GM23338 (cell line): ENCODE measurements around the gene SDR42E2.

Experiments used
- CREB1 ChIP-seq: fragments of 250-450 bp; sonication (Bioruptor Pico); IDR thresholded peaks from 2 replicates; pipeline ENCODE4 v1.5.0; 2020; ENCODE audit warnings: low read depth, mild to moderate bottlenecking, moderate library complexity
- ETS1 ChIP-seq: IDR thresholded peaks from 2 replicates; pipeline ENCODE4 v1.6.1; 2016; ENCODE audit warnings: antibody characterized with exemption
- EZH2 ChIP-seq: fragments of 200-600 bp; sonication (generic); IDR thresholded peaks from one replicate; pipeline ENCODE4 v1.8.0; 2017; ENCODE audit warnings: antibody characterized with exemption, mild to moderate bottlenecking, low read depth; ENCODE audit not compliant: unreplicated experiment
- EZH2phosphoT487 ChIP-seq: fragments of 200-600 bp; sonication (generic); IDR thresholded peaks from one replicate; pipeline ENCODE4 v1.8.1; 2018; ENCODE audit warnings: antibody characterized with exemption; ENCODE audit not compliant: unreplicated experiment
- JUNB ChIP-seq: IDR thresholded peaks from one replicate; pipeline ENCODE4 v1.6.1; 2016; ENCODE audit warnings: antibody characterized with exemption; ENCODE audit not compliant: unreplicated experiment
- NANOG ChIP-seq: IDR thresholded peaks from 2 replicates; pipeline ENCODE4 v1.6.1; 2016; ENCODE audit warnings: antibody characterized with exemption, borderline replicate concordance
- POLR2AphosphoS5 ChIP-seq: IDR thresholded peaks from 2 replicates; pipeline ENCODE4 v1.6.1; 2016; ENCODE audit warnings: antibody characterized with exemption, low read depth
- STAT1 ChIP-seq: IDR thresholded peaks from one replicate; pipeline ENCODE4 v1.6.1; 2016; ENCODE audit warnings: antibody characterized with exemption; ENCODE audit not compliant: unreplicated experiment
- ZNF331 ChIP-seq: fragments of 250-450 bp; sonication (Bioruptor Pico); IDR thresholded peaks from 2 replicates; pipeline ENCODE4 v1.5.0; 2020; ENCODE audit warnings: low read depth, mild to moderate bottlenecking, moderate library complexity
- TF ChIP-seq, protein P1 (sequence below): IDR thresholded peaks from one replicate; pipeline ENCODE4 v1.6.1; 2018; ENCODE audit warnings: antibody characterized with exemption; ENCODE audit not compliant: unreplicated experiment
- TF ChIP-seq, protein P2 (sequence below), 2 experiments: fragments of 200-600 bp in 1 of 2; sonication (generic) in 1 of 2; conservative IDR thresholded peaks; 2 replicates each; pipeline versions ENCODE4 v1.5.1 to v1.6.1; 2016 to 2017; ENCODE audit warnings: antibody characterized with exemption in 2 of 2, low read depth in 2 of 2, mild to moderate bottlenecking in 2 of 2, moderate library complexity in 1 of 2
- TF ChIP-seq, protein P3 (sequence below): fragments of 250-450 bp; sonication (Bioruptor Pico); IDR thresholded peaks from 2 replicates; pipeline ENCODE4 v1.5.0; 2020; ENCODE audit warnings: mild to moderate bottlenecking, moderate library complexity

DNA sequence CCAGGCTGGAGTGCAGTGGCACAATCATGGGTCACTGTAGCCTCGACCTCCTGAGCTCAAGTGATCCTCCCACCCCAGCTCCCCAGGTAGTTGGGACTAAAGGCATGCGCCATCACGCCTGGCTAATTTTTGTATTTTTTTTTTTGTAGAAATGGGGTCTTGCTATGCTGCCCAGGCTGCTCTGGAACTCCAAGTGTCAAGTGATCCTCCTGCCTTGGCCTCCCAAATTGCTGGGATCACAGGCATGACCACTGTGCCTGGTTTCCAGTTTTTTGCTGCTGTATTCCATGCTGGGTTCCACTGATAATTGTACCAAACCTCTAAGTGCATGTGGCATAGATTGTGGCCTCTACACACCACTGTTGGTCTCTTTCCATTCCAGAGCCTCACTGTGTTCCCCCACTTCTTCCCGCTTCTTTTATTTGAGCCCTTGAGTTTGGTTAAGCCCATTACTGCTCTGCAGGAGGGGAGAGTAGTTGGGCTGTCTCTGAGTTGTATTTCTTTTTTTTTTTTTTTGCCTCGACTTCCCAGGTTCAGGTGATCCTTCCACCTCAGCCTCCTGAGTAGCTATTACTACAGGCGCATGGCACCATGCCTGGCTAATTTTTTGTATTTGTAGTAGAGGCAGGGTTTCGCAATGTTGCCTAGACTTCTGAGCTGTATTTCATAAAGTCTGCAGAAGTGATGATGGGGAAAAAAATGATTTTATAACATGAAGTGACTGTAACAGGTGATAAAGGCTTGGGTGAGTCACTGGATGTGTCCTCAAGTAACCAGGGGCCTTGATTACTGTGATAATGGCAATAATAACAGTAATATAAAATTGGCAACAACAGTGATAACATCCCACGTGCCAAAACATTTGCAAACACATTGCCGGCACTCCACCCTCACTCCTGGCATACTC, 73.8 kb downstream of the SDR42E2 start:
- TF ChIP-seq, protein P1, sequence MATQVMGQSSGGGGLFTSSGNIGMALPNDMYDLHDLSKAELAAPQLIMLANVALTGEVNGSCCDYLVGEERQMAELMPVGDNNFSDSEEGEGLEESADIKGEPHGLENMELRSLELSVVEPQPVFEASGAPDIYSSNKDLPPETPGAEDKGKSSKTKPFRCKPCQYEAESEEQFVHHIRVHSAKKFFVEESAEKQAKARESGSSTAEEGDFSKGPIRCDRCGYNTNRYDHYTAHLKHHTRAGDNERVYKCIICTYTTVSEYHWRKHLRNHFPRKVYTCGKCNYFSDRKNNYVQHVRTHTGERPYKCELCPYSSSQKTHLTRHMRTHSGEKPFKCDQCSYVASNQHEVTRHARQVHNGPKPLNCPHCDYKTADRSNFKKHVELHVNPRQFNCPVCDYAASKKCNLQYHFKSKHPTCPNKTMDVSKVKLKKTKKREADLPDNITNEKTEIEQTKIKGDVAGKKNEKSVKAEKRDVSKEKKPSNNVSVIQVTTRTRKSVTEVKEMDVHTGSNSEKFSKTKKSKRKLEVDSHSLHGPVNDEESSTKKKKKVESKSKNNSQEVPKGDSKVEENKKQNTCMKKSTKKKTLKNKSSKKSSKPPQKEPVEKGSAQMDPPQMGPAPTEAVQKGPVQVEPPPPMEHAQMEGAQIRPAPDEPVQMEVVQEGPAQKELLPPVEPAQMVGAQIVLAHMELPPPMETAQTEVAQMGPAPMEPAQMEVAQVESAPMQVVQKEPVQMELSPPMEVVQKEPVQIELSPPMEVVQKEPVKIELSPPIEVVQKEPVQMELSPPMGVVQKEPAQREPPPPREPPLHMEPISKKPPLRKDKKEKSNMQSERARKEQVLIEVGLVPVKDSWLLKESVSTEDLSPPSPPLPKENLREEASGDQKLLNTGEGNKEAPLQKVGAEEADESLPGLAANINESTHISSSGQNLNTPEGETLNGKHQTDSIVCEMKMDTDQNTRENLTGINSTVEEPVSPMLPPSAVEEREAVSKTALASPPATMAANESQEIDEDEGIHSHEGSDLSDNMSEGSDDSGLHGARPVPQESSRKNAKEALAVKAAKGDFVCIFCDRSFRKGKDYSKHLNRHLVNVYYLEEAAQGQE: no peak
- TF ChIP-seq EZH2: no peak
- TF ChIP-seq, protein P2, sequence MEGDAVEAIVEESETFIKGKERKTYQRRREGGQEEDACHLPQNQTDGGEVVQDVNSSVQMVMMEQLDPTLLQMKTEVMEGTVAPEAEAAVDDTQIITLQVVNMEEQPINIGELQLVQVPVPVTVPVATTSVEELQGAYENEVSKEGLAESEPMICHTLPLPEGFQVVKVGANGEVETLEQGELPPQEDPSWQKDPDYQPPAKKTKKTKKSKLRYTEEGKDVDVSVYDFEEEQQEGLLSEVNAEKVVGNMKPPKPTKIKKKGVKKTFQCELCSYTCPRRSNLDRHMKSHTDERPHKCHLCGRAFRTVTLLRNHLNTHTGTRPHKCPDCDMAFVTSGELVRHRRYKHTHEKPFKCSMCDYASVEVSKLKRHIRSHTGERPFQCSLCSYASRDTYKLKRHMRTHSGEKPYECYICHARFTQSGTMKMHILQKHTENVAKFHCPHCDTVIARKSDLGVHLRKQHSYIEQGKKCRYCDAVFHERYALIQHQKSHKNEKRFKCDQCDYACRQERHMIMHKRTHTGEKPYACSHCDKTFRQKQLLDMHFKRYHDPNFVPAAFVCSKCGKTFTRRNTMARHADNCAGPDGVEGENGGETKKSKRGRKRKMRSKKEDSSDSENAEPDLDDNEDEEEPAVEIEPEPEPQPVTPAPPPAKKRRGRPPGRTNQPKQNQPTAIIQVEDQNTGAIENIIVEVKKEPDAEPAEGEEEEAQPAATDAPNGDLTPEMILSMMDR (conservative IDR thresholded peaks at IDR 0.05; ENCODE audit: low read depth in 2 of 2): no peak
- TF ChIP-seq POLR2AphosphoS5: no peak
- TF ChIP-seq EZH2phosphoT487: no peak
- no peak for TF ChIP-seq CREB1
- no peak for TF ChIP-seq NANOG
- no peak for TF ChIP-seq ETS1
- TF ChIP-seq ZNF331 (CRISPR knock-in tag): no peak
- TF ChIP-seq, protein P3, sequence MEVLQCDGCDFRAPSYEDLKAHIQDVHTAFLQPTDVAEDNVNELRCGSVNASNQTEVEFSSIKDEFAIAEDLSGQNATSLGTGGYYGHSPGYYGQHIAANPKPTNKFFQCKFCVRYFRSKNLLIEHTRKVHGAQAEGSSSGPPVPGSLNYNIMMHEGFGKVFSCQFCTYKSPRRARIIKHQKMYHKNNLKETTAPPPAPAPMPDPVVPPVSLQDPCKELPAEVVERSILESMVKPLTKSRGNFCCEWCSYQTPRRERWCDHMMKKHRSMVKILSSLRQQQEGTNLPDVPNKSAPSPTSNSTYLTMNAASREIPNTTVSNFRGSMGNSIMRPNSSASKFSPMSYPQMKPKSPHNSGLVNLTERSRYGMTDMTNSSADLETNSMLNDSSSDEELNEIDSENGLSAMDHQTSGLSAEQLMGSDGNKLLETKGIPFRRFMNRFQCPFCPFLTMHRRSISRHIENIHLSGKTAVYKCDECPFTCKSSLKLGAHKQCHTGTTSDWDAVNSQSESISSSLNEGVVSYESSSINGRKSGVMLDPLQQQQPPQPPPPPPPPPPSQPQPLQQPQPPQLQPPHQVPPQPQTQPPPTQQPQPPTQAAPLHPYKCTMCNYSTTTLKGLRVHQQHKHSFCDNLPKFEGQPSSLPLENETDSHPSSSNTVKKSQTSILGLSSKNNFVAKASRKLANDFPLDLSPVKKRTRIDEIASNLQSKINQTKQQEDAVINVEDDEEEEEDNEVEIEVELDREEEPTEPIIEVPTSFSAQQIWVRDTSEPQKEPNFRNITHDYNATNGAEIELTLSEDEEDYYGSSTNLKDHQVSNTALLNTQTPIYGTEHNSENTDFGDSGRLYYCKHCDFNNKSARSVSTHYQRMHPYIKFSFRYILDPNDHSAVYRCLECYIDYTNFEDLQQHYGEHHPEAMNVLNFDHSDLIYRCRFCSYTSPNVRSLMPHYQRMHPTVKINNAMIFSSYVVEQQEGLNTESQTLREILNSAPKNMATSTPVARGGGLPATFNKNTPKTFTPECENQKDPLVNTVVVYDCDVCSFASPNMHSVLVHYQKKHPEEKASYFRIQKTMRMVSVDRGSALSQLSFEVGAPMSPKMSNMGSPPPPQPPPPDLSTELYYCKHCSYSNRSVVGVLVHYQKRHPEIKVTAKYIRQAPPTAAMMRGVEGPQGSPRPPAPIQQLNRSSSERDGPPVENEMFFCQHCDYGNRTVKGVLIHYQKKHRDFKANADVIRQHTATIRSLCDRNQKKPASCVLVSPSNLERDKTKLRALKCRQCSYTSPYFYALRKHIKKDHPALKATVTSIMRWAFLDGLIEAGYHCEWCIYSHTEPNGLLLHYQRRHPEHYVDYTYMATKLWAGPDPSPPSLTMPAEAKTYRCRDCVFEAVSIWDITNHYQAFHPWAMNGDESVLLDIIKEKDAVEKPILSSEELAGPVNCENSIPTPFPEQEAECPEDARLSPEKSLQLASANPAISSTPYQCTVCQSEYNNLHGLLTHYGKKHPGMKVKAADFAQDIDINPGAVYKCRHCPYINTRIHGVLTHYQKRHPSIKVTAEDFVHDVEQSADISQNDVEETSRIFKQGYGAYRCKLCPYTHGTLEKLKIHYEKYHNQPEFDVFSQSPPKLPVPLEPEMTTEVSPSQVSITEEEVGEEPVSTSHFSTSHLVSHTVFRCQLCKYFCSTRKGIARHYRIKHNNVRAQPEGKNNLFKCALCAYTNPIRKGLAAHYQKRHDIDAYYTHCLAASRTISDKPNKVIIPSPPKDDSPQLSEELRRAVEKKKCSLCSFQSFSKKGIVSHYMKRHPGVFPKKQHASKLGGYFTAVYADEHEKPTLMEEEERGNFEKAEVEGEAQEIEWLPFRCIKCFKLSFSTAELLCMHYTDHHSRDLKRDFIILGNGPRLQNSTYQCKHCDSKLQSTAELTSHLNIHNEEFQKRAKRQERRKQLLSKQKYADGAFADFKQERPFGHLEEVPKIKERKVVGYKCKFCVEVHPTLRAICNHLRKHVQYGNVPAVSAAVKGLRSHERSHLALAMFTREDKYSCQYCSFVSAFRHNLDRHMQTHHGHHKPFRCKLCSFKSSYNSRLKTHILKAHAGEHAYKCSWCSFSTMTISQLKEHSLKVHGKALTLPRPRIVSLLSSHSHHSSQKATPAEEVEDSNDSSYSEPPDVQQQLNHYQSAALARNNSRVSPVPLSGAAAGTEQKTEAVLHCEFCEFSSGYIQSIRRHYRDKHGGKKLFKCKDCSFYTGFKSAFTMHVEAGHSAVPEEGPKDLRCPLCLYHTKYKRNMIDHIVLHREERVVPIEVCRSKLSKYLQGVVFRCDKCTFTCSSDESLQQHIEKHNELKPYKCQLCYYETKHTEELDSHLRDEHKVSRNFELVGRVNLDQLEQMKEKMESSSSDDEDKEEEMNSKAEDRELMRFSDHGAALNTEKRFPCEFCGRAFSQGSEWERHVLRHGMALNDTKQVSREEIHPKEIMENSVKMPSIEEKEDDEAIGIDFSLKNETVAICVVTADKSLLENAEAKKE (CRISPR knock-in tag): no peak
- no peak for TF ChIP-seq JUNB
- TF ChIP-seq STAT1: no peak
